ENCODE data around the gene TUT1. TPM values are rescaled to one million over a fixed set of nuclear protein-coding genes. Genes with fewer than 3 reads are reported as not detected.
"Not testable (repeated sequence)": the region's sequence is repeated elsewhere in the genome, so short reads cannot be mapped to it uniquely, and the experiment has no call there.

The TUT1 gene
- total RNA-seq, 1 experiment from 2014 or later: 20.7 TPM

GRCh38 chr11:62588966-62589637 lies 2.2 kb downstream of the TUT1 start:
- no CpG with 5 or more reads among the region's 18 CpGs for WGBS (ENCODE audit: extremely low coverage, insufficient read length, low lambda C conversion rate)
- H3K27me3 Mint-ChIP-seq (ENCODE audit: low read depth): no peaks in the 10 kb centered on the region
- Histone ChIP-seq H4K5ac (ENCODE audit: insufficient read length, low read depth, low read length) (no peak overlapping the region), H3K4me1 (ENCODE audit: insufficient read depth, low read length) (no peaks in the 10 kb centered on the region; the same call in 1 of the 2 replicates), H3K18ac (ENCODE audit: insufficient read length, low read depth, low read length) (no peak overlapping the region), H3K4ac (ENCODE audit: low read depth, low read length) (no peak overlapping the region), H2BK15ac (ENCODE audit: low read depth, low read length) (no peak overlapping the region), H3K27me3 (ENCODE audit: insufficient read depth, low read length) (no peaks in the 10 kb centered on the region), H3K23me2 (ENCODE audit: insufficient read length, low read depth, low read length, poor library complexity, severe bottlenecking) (peaks cover 5% of the 10 kb centered on the region), H2BK5ac (ENCODE audit: insufficient read length, low read length) (no peak overlapping the region), H4K8ac (replicated peaks; ENCODE audit: insufficient read length, low read depth, low read length) (no peak overlapping the region), H3K56ac (ENCODE audit: insufficient read length, low read depth, low read length) (no peak overlapping the region), H3K27ac (ENCODE audit: insufficient read length, low read depth, low read length) (no peak overlapping the region), H4K91ac (ENCODE audit: insufficient read length, low read depth, low read length) (no peak overlapping the region), H3K4me2 (ENCODE audit: insufficient read depth, insufficient read length, low read length) (no peak overlapping the region), H3K14ac (ENCODE audit: insufficient read depth, low read length) (no peak overlapping the region), H2AFZ (ENCODE audit: low read length) (no peak overlapping the region), H2BK120ac (ENCODE audit: low read depth, low read length, poor library complexity, severe bottlenecking) (no peak overlapping the region), H3K79me2 (ENCODE audit: insufficient read depth, low read length) (no peaks in the 10 kb centered on the region), H4K20me1 (ENCODE audit: control insufficient read depth, insufficient read depth, insufficient read length) (no peaks in the 10 kb centered on the region), H2AK5ac (ENCODE audit: insufficient read length, low read length) (no peak overlapping the region), H2BK20ac (ENCODE audit: low read depth, low read length, poor library complexity, severe bottlenecking) (no peak overlapping the region), H2BK12ac (ENCODE audit: insufficient read length, low read depth, low read length) (no peak overlapping the region), H3T11ph (ENCODE audit: low read length) (no peak overlapping the region), H3K9ac (ENCODE audit: extremely low read depth, insufficient read length, low read length) (no peak overlapping the region), H3K79me1 (ENCODE audit: insufficient read depth, low read depth, low read length, poor library complexity, severe bottlenecking) (peaks cover 3% of the 10 kb centered on the region), H3K9me3 (ENCODE audit: control insufficient read depth, low read depth, low read length) (no peaks in the 10 kb centered on the region), H3K23ac (ENCODE audit: insufficient read length, low read depth, low read length) (no peak overlapping the region)
- H3K27ac Mint-ChIP-seq: no peak overlapping the region
- peaks cover 6 to 46% (median 35%) of the 10 kb centered on the region in 3 experiments; a peak in 6 of 7 replicates for H3K36me3 Mint-ChIP-seq (ENCODE audit: insufficient read depth in 1 of 3, low read depth in 3 of 3)
- no peak for DNase-seq
- H3K4me1 Mint-ChIP-seq: peaks cover 21 to 25% of the 10 kb centered on the region in 2 experiments
- no peaks in the 10 kb centered on the region for H3K9me3 Mint-ChIP-seq
- H3K4me3 Mint-ChIP-seq: peak overlapping the region in 1 of 2 experiments; percentile 56; a peak in 1 of 5 replicates
- peak; percentile 67 for TF ChIP-seq CTCF (conservative IDR thresholded peaks at IDR 0.05)

- not testable (repeated sequence) for H3K14ac ChIP-seq (ENCODE audit: insufficient read depth, low read length); H3T11ph ChIP-seq (ENCODE audit: low read length); H3K79me2 ChIP-seq (ENCODE audit: insufficient read depth, low read length); H4K5ac ChIP-seq (ENCODE audit: insufficient read length, low read depth, low read length); H2BK12ac ChIP-seq (ENCODE audit: insufficient read length, low read depth, low read length); H3K27me3 Mint-ChIP-seq (ENCODE audit: low read depth); H2BK15ac ChIP-seq (ENCODE audit: low read depth, low read length); H3K4me3 Mint-ChIP-seq; H3K56ac ChIP-seq (ENCODE audit: insufficient read length, low read depth, low read length); H3K27me3 ChIP-seq (ENCODE audit: insufficient read depth, low read length); H3K27ac ChIP-seq (ENCODE audit: insufficient read length, low read depth, low read length); H2BK20ac ChIP-seq (ENCODE audit: low read depth, low read length, poor library complexity, severe bottlenecking); H4K91ac ChIP-seq (ENCODE audit: insufficient read length, low read depth, low read length); H3K9ac ChIP-seq (ENCODE audit: extremely low read depth, insufficient read length, low read length); H3K23ac ChIP-seq (ENCODE audit: insufficient read length, low read depth, low read length); H3K4me2 ChIP-seq (ENCODE audit: insufficient read depth, insufficient read length, low read length); H2BK5ac ChIP-seq (ENCODE audit: insufficient read length, low read length); H3K18ac ChIP-seq (ENCODE audit: insufficient read length, low read depth, low read length); H3K4ac ChIP-seq (ENCODE audit: low read depth, low read length); H3K4me1 ChIP-seq (ENCODE audit: insufficient read depth, low read length); H3K9me3 Mint-ChIP-seq; H3K79me1 ChIP-seq (ENCODE audit: insufficient read depth, low read depth, low read length, poor library complexity, severe bottlenecking); H2BK120ac ChIP-seq (ENCODE audit: low read depth, low read length, poor library complexity, severe bottlenecking); H2AFZ ChIP-seq (ENCODE audit: low read length); H3K9me3 ChIP-seq (ENCODE audit: control insufficient read depth, low read depth, low read length); H3K23me2 ChIP-seq (ENCODE audit: insufficient read length, low read depth, low read length, poor library complexity, severe bottlenecking); H3K4me1 Mint-ChIP-seq; H2AK5ac ChIP-seq (ENCODE audit: insufficient read length, low read length); H3K27ac Mint-ChIP-seq; H4K8ac ChIP-seq (replicated peaks; ENCODE audit: insufficient read length, low read depth, low read length); DNase-seq; H4K20me1 ChIP-seq (ENCODE audit: control insufficient read depth, insufficient read depth, insufficient read length)
- peaks cover 5 to 54% (median 38%) of the 10 kb centered on the region in 3 experiments; a peak in 6 of 7 replicates for H3K36me3 Mint-ChIP-seq (ENCODE audit: insufficient read depth in 1 of 3, low read depth in 3 of 3)
- no CpG with 5 or more reads among the region's 7 CpGs for WGBS (ENCODE audit: extremely low coverage, insufficient read length, low lambda C conversion rate)
Observed at GRCh38 chr11:62585356-62585755, 6.0 kb downstream of the TUT1 start.

Measured in H9 (cell line).